Glutamatergic neuron (in vitro differentiated cells): ENCODE results near the gene OSBPL2. TPM values are rescaled to one million over a fixed set of nuclear protein-coding genes. Genes with fewer than 3 reads are reported as not detected.

ENCODE experiments used
- DNase-seq: peaks from one replicate; pipeline ENCODE4 v3.0.0; 2022
- H3K27ac Mint-ChIP-seq: one replicate; pipeline ENCODE4 v1.8.0; 2020; ENCODE audit warnings: mild to moderate bottlenecking, mixed read lengths, inconsistent platforms; ENCODE audit not compliant: unreplicated experiment
- H3K27me3 Mint-ChIP-seq: one replicate; pipeline ENCODE4 v1.8.0; 2020; ENCODE audit warnings: mild to moderate bottlenecking, moderate library complexity, mixed read lengths, inconsistent platforms; ENCODE audit not compliant: unreplicated experiment
- H3K36me3 Mint-ChIP-seq: one replicate; pipeline ENCODE4 v1.8.0; 2020; ENCODE audit warnings: mild to moderate bottlenecking, mixed read lengths, inconsistent platforms; ENCODE audit not compliant: unreplicated experiment
- H3K4me1 Mint-ChIP-seq: one replicate; pipeline ENCODE4 v1.8.0; 2020; ENCODE audit warnings: mild to moderate bottlenecking, low read depth, mixed read lengths, inconsistent platforms; ENCODE audit not compliant: unreplicated experiment
- H3K4me3 Mint-ChIP-seq: one replicate; pipeline ENCODE4 v1.8.0; 2020; ENCODE audit warnings: mild to moderate bottlenecking, mixed read lengths, inconsistent platforms; ENCODE audit not compliant: unreplicated experiment
- H3K9me3 Mint-ChIP-seq: one replicate; pipeline ENCODE4 v1.8.0; 2020; ENCODE audit warnings: mild to moderate bottlenecking, moderate library complexity, mixed read lengths, inconsistent platforms; ENCODE audit not compliant: unreplicated experiment
- total RNA-seq: library from RNA; stranded (reverse); fragmentation: NEBNext Ultra II Directional; extraction: Animal tissue kit (Norgen Biotek cat#: 25700); gene quantifications from one replicate; pipeline ENCODE4 v1.2.1, GENCODE V29; 2021; ENCODE audit not compliant: unreplicated experiment
- TF ChIP-seq, protein P1 (sequence below): fragments of 200-600 bp; sonication (generic); IDR thresholded peaks from one replicate; pipeline ENCODE4 v1.5.0; 2021; ENCODE audit not compliant: partially characterized antibody, unreplicated experiment

OSBPL2 gene
- total RNA-seq, 1 donor from 2014 or later, result 42.6 TPM

DNA sequence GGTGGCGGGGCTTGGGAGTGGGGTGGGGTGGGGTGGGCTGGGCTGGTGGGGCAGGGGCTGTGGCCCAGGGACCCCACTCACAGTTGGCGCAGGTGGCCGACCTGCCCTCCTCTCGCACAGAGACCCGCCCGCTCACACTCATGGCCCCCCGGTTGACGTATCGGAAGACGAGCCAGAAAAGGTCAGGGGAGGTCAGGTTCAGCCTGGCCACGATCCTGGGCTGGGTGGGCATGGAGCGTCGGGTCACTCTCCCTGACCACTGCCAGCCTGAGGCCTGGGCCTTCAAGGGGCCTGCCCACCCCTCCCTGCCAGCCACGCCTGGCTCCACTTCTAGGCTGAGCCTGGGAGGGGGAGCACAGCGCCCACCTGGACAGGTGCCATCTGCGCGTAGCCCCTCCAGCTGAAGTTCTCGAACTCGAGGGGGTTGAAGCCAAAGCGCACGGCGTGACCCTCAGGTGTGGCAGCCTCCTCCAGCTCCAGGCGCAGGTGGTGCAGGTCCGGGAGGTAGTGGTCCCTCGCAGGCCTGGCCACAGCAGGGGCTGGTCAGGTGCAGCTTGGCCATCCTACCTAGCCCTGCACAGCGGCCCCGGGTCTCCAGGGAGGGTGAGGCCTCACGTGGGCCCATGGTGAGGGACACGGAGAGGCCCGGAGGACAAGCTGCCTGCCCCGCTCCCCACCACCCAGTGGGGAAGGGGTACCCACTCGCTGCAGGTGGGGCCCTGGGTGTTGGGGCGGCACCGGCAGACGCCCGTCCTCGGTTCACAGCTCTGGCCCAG is 95.7 kb downstream of the OSBPL2 start:
- no peaks in the 10 kb centered on the region for H3K36me3 Mint-ChIP-seq

DNA sequence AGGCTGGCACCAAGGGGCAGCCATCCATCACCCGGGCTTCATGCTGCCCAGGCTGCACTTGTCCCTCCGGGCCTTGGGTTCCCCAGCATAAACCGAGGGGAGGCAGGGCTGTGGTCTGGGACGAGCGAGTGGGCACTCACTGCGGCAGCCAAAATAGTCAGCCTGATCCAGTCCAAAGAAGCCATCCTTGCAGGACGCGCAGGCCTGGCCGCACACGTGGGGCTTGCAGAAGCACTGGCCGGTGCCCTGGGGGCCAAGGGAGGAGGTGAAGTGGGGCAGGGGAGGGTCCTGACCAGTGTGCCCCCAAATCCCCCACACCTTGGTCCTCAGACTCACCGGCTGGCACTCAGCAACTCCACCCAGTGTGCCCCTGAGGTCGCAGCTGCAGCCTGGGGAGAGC is 96.6 kb downstream of the OSBPL2 start:
- H3K27me3 Mint-ChIP-seq, result peaks cover 5% of the 10 kb centered on the region
- no peak overlapping the region for H3K27ac Mint-ChIP-seq
- H3K4me3 Mint-ChIP-seq, result no peak overlapping the region
- TF ChIP-seq, protein P1, sequence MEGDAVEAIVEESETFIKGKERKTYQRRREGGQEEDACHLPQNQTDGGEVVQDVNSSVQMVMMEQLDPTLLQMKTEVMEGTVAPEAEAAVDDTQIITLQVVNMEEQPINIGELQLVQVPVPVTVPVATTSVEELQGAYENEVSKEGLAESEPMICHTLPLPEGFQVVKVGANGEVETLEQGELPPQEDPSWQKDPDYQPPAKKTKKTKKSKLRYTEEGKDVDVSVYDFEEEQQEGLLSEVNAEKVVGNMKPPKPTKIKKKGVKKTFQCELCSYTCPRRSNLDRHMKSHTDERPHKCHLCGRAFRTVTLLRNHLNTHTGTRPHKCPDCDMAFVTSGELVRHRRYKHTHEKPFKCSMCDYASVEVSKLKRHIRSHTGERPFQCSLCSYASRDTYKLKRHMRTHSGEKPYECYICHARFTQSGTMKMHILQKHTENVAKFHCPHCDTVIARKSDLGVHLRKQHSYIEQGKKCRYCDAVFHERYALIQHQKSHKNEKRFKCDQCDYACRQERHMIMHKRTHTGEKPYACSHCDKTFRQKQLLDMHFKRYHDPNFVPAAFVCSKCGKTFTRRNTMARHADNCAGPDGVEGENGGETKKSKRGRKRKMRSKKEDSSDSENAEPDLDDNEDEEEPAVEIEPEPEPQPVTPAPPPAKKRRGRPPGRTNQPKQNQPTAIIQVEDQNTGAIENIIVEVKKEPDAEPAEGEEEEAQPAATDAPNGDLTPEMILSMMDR, result no peak
- H3K36me3 Mint-ChIP-seq, result peaks cover 5% of the 10 kb centered on the region
- H3K4me1 Mint-ChIP-seq, result no peaks in the 10 kb centered on the region
- DNase-seq, result no peak
- H3K9me3 Mint-ChIP-seq, result peaks cover 7% of the 10 kb centered on the region

More for the DNA sequence above, 95.7 kb downstream of the OSBPL2 start:
- no peak for DNase-seq
- Mint-ChIP-seq H3K27me3 (peaks cover 4% of the 10 kb centered on the region), H3K4me1 (no peaks in the 10 kb centered on the region), H3K4me3 (no peak overlapping the region), H3K9me3 (peaks cover 7% of the 10 kb centered on the region), H3K27ac (no peak overlapping the region)
- TF ChIP-seq, protein P1, result no peak

DNA sequence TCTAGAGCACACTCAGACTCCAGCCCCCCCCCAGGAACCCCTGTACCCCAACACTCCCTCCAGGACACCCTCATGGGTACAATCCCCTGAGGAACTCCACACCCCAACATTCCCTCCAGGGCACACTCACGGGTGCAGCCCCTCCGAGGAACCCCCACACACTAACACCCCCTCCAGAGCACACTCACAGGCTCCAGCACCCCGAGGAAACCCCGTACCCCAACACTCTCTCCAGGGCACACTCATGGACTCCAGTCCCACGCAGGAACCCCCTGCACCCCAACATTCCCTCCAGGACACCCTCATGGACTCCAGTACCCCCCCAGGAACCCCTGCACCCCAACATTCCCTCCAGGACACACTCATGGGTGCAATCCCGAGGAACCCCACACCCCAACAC is 97.2 kb downstream of the OSBPL2 start:
- peaks cover 8% of the 10 kb centered on the region for H3K36me3 Mint-ChIP-seq
- peaks cover 7% of the 10 kb centered on the region for H3K27me3 Mint-ChIP-seq
- peaks cover 7% of the 10 kb centered on the region for H3K9me3 Mint-ChIP-seq
- no peak for DNase-seq
- no peaks in the 10 kb centered on the region for H3K4me1 Mint-ChIP-seq
- TF ChIP-seq, protein P1, result no peak
- H3K4me3 Mint-ChIP-seq, result no peak overlapping the region
- H3K27ac Mint-ChIP-seq, result no peak overlapping the region

DNA sequence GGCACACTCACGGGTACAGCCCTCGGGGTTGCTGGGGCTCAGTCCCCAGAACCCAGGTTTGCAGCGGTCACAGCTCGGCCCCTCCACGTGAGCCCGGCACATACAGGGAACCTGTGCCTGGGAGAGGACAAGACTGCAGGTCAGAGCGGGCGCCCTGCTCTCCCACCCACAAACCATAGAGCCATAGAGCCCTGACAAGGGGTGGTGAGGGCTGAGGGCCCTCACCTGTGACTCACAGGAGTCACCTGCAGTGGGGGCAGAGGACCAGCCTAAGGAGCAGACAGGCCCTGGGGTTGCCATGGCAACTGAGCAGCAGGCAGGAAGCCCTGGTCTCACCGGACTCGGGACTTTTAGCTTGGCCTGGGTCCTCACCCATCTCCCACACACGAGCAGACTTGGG is 98.0 kb downstream of the OSBPL2 start:
- H3K27ac Mint-ChIP-seq, result no peak overlapping the region
- peaks cover 7% of the 10 kb centered on the region for H3K9me3 Mint-ChIP-seq
- DNase-seq, result no peak
- peaks cover 7% of the 10 kb centered on the region for H3K27me3 Mint-ChIP-seq
- TF ChIP-seq, protein P1, result no peak
- H3K36me3 Mint-ChIP-seq, result peaks cover 8% of the 10 kb centered on the region
- no peaks in the 10 kb centered on the region for H3K4me1 Mint-ChIP-seq
- no peak overlapping the region for H3K4me3 Mint-ChIP-seq

DNA sequence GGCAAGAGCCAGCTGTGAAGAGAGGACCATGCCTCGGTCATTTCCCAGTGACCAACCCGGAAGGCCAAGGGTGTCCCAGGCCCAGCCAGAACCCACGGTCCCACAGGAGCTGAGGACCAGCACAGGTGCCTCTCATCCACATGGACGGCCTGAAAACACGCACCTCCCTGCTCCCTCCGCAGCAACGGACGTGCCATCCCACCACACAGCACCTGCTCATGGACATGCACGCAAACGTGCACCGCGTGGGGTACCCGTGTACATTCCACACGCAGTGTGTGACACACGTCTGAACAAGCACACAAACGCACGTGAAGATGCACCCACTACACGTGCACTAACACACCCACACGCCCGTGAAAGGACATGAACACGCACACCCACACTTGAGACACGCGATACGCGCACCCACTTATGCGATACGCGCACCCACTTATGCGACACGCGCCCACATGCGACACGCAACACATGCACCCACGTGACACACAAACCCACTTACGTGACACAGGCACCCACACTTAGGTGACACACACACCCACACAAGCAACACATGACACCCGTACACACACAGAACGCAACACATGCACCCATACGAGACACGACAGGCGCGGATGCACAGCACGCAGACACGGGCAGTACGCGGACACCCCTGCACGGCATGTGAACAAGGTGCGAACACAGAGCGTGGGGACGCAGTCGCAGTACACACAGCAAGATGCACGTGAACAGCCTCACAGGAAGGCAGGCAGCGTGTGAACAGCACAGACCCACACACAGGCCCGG is 98.6 kb downstream of the OSBPL2 start:
- H3K4me3 Mint-ChIP-seq, result no peak overlapping the region
- no peak for DNase-seq
- peaks cover 8% of the 10 kb centered on the region for H3K36me3 Mint-ChIP-seq
- H3K27me3 Mint-ChIP-seq, result peaks cover 5% of the 10 kb centered on the region
- no peaks in the 10 kb centered on the region for H3K4me1 Mint-ChIP-seq
- peak overlapping the region; percentile 59 for H3K27ac Mint-ChIP-seq
- H3K9me3 Mint-ChIP-seq, result peaks cover 7% of the 10 kb centered on the region
- TF ChIP-seq, protein P1, result no peak
